Ascending aorta (tissue), 2 donors: Measurements from ENCODE around the gene ROMO1. TPM values are rescaled to one million over a fixed set of nuclear protein-coding genes. Genes with fewer than 3 reads are reported as not detected.

Experiments used
- DNase-seq, 2 donors: peaks; one replicate each; pipeline ENCODE4 v3.0.0-alpha.2; 2019; ENCODE audit warnings: low spot score in 2 of 2
- H3K27ac ChIP-seq, 2 donors: fragments of 200-600 bp; sonication (generic); one replicate each; pipeline ENCODE4 v1.5.1; 2016 to 2017; ENCODE audit warnings: mild to moderate bottlenecking in 1 of 2
- H3K27me3 ChIP-seq: fragments of 200-600 bp; sonication (generic); one replicate; pipeline ENCODE4 v1.5.1; 2017
- H3K36me3 ChIP-seq, 2 donors: fragments of 200-600 bp; sonication (generic); one replicate each; pipeline ENCODE4 v1.5.1; 2016
- H3K4me1 ChIP-seq, 2 donors: fragments of 200-600 bp; sonication (generic); one replicate each; pipeline ENCODE4 v1.5.1; 2016 to 2017; ENCODE audit warnings: mild to moderate bottlenecking in 1 of 2
- H3K4me3 ChIP-seq, 2 donors: fragments of 200-600 bp; sonication (generic); one replicate each; pipeline ENCODE4 v1.5.1; 2016 to 2017; ENCODE audit warnings: mild to moderate bottlenecking in 1 of 2
- H3K9me3 ChIP-seq, 2 donors: fragments of 200-600 bp; sonication (generic); one replicate each; pipeline ENCODE4 v1.5.1; 2016
- intact Hi-C: fragments of 100-400 bp; cut with DNase I; formaldehyde crosslinking; loops from one replicate; pipeline ENCODE4 v1.15.1; 2023
- total RNA-seq: library from RNA; depleted of rRNA; stranded (reverse); fragments of >200 nt; gene quantifications from one replicate; pipeline ENCODE4 v1.1.0, GENCODE V29; 2016
- TF ChIP-seq, protein P1 (sequence below), 3 experiments: fragments of 200-600 bp in 2 of 3; fragments of 450-650 bp in 1 of 3; sonication (generic) in 2 of 3; IDR thresholded peaks; one replicate each; pipeline ENCODE4 v1.5.1; 2016 to 2019; ENCODE audit warnings: antibody characterized with exemption in 3 of 3, mild to moderate bottlenecking in 1 of 3, moderate library complexity in 1 of 3

ROMO1 gene
- total RNA-seq, 1 donor from 2014 or later = 85.5 TPM

DNA sequence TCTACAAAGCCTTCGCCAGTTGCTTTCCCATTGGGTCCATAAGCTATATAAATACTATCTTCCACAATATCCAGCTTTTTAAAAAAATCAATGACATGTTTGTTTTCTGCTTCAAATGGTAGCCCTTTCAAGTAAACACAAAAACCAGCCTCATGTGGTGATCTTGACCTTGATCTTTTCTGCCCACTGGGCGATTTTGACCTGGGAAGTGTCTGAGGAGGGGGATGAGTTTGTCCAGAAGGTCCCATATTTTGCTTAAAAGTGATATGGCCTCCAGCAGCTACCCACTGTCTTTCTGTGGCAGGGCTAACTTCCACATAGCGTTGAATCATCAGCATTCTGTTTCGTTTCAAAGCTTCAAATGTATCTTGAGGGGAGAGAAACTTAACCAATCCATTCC is 45.3 kb upstream of the ROMO1 start:
- H3K27me3 ChIP-seq = no peaks in the 10 kb centered on the region
- H3K9me3 ChIP-seq = no peaks in the 10 kb centered on the region
- DNase-seq = no peak
- no peak overlapping the region for H3K4me3 ChIP-seq
- TF ChIP-seq, protein P1, sequence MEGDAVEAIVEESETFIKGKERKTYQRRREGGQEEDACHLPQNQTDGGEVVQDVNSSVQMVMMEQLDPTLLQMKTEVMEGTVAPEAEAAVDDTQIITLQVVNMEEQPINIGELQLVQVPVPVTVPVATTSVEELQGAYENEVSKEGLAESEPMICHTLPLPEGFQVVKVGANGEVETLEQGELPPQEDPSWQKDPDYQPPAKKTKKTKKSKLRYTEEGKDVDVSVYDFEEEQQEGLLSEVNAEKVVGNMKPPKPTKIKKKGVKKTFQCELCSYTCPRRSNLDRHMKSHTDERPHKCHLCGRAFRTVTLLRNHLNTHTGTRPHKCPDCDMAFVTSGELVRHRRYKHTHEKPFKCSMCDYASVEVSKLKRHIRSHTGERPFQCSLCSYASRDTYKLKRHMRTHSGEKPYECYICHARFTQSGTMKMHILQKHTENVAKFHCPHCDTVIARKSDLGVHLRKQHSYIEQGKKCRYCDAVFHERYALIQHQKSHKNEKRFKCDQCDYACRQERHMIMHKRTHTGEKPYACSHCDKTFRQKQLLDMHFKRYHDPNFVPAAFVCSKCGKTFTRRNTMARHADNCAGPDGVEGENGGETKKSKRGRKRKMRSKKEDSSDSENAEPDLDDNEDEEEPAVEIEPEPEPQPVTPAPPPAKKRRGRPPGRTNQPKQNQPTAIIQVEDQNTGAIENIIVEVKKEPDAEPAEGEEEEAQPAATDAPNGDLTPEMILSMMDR (IDR thresholded peaks at IDR 0.05) = no peak
- peaks cover 18 to 29% of the 10 kb centered on the region in 2 donors for H3K36me3 ChIP-seq
- no peak overlapping the region for H3K27ac ChIP-seq
- intact Hi-C loops = no loop called here
- peaks cover 4 to 36% of the 10 kb centered on the region in 2 donors for H3K4me1 ChIP-seq

DNA sequence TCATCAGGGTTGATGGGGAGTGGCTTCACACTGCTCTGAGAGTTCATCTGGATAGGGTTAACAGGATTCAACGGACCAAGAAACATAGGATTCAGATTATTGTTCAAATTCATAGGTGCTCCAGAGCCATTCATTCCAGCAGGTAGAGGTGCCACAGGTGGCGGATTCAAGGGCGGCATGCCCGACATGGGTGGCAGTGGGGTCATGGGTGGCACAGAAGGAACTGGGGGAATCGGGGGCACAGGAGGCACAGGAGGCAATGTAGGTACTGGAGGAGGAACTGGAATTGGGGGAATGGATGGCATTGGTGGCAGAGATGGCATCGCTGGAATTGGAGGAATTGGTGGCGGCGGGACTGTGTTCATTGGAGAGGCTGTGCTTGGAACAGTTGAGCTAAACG is 44.8 kb upstream of the ROMO1 start:
- no peaks in the 10 kb centered on the region for H3K9me3 ChIP-seq
- H3K27ac ChIP-seq = no peak overlapping the region
- intact Hi-C loops = no loop called here
- no peak for DNase-seq
- peaks cover 18 to 29% of the 10 kb centered on the region in 2 donors for H3K36me3 ChIP-seq
- H3K27me3 ChIP-seq = no peaks in the 10 kb centered on the region
- no peak overlapping the region for H3K4me3 ChIP-seq
- peaks cover 4 to 31% of the 10 kb centered on the region in 2 donors for H3K4me1 ChIP-seq
- TF ChIP-seq, protein P1 (IDR thresholded peaks at IDR 0.05) = no peak

DNA sequence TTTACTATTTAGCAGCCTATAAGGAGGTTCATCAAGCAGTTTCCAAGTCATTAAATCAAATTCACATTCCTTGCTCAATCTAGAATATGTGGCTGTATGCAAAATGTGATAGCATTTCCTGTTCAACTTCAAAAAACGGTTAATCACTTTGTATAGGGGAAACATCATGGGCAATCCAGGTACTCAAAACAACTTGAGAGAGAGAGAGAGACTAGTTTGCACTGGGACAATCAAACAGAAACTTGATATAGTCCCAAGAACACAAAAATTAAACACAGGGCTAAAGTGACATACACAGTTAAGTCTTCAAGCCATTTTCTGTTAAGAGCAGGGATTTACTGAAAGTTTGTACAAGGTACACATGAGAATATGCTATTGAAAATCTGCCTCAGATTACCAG is 41.9 kb upstream of the ROMO1 start:
- Histone ChIP-seq H3K27ac (no peak overlapping the region), H3K4me3 (no peak overlapping the region), H3K9me3 (no peaks in the 10 kb centered on the region), H3K36me3 (peaks cover 18 to 29% of the 10 kb centered on the region in 2 donors), H3K4me1 (peaks cover 0 to 35% of the 10 kb centered on the region in 2 donors), H3K27me3 (no peaks in the 10 kb centered on the region)
- intact Hi-C loops = no loop called here
- no peak for DNase-seq
- TF ChIP-seq, protein P1 (IDR thresholded peaks at IDR 0.05) = no peak

DNA sequence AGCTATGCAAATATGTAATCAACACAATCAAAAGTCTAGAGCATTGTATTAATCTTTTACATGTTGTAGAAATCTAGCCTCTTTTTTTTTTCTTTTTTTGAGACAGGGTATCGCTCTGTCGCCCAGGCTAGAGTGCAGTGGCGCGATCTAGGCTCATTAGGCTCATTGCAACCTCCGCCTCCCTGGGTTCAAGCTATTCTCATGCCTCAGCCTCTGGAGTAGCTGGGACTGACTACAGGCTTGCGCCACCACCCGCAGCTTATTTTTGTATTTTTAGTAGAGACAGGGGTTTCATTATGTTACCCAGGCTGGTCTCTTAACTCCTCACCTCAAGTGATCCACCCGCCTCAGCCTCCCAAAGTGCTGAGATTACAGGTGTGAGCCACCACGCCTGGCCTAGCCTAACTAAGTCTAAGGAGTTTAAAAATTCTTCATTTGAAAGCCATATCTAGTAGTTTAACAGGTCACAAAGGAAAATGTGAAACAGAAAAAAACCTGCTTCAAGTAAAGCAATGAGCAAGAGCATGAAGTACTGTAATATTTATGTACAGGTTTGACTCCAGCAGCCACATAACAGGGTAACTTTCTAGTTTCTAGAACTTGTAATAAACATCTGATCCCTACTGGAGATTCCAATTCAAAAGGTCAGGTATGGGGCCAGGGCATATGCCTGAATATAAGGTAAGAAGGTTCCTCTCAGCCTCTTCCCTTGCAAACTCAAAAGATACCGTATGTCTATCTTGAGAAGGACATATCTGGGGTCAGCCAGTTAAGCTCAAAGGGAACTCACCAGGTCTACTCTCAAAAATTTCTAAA is 38.9 kb upstream of the ROMO1 start:
- Histone ChIP-seq H3K4me3 (peak overlapping the region in 1 of 2 donors; percentile 91), H3K4me1 (peaks cover 2 to 33% of the 10 kb centered on the region in 2 donors), H3K36me3 (no peaks in the 10 kb centered on the region), H3K9me3 (no peaks in the 10 kb centered on the region), H3K27ac (no peak overlapping the region), H3K27me3 (no peaks in the 10 kb centered on the region)
- TF ChIP-seq, protein P1 (IDR thresholded peaks at IDR 0.05) = no peak
- intact Hi-C loops = loop anchor here (5.0 kb wide), 1 partner anchor 58 kb away; no protein-coding TSS in a partner anchor
- DNase-seq = no peak

DNA sequence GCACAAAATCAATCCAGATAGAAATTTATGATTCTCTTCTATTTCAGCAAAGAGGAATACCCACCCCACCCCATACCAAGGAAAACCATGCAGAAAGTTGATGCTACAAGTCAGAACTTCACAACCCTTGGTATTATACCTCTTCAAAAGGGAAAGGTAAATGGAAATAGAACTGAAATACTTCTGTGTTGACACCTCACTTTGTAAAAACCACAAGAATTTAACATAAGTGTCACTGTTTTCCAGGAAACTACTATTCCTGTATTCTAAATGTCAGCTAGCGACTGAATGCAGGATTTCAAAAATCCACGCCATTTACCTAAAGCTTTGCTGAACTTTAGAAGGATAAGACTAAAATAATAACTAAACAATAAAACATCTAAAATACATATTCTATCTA is 38.2 kb upstream of the ROMO1 start:
- Histone ChIP-seq H3K9me3 (no peaks in the 10 kb centered on the region), H3K4me1 (peaks cover 2 to 33% of the 10 kb centered on the region in 2 donors), H3K4me3 (peak overlapping the region in 1 of 2 donors; percentile 91), H3K27me3 (no peaks in the 10 kb centered on the region), H3K27ac (peak overlapping the region in 1 of 2 donors; percentile 97), H3K36me3 (no peaks in the 10 kb centered on the region)
- no peak for DNase-seq
- TF ChIP-seq, protein P1 (IDR thresholded peaks at IDR 0.05) = no peak
- intact Hi-C loops = loop anchor here (5.0 kb wide), 1 partner anchor 59 kb away; no protein-coding TSS in a partner anchor
